ENCODE data around the gene DPP6. TPM values are rescaled to one million over a fixed set of nuclear protein-coding genes. Genes with fewer than 3 reads are reported as not detected.

Gene DPP6
- total RNA-seq, 1 donor from 2014 or later: not detected

DNA sequence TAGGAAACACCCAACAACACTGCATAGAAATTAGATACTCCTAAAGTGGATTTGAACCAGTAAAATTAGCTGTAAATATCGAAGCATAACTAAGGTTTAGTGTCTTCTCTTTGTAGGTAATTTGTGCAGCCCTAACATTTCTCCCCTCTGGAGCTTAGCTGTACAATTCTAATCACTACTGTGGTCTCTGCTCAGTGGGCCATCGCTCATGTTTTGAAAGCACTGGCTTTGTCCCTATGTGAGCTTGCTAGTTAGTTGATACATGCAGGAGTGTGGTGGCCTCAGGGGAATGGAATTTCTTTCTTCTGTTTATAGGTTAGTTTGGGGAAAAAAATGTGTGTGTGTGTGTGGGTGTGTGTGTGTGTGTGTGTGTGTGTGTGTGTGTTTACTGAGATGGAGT is 373.1 kb downstream of the DPP6 start:
- Mint-ChIP-seq H3K4me1 (ENCODE audit: low read depth, unreplicated experiment) (no peaks in the 10 kb centered on the region), H3K27me3 (ENCODE audit: unreplicated experiment) (no peaks in the 10 kb centered on the region), H3K9me3 (ENCODE audit: unreplicated experiment) (peaks cover 13% of the 10 kb centered on the region), H3K4me3 (ENCODE audit: unreplicated experiment) (no peak overlapping the region), H3K36me3 (ENCODE audit: unreplicated experiment) (no peaks in the 10 kb centered on the region), H3K27ac (ENCODE audit: unreplicated experiment) (no peak overlapping the region)
- DNase-seq: no peak
- TF ChIP-seq, protein P1, sequence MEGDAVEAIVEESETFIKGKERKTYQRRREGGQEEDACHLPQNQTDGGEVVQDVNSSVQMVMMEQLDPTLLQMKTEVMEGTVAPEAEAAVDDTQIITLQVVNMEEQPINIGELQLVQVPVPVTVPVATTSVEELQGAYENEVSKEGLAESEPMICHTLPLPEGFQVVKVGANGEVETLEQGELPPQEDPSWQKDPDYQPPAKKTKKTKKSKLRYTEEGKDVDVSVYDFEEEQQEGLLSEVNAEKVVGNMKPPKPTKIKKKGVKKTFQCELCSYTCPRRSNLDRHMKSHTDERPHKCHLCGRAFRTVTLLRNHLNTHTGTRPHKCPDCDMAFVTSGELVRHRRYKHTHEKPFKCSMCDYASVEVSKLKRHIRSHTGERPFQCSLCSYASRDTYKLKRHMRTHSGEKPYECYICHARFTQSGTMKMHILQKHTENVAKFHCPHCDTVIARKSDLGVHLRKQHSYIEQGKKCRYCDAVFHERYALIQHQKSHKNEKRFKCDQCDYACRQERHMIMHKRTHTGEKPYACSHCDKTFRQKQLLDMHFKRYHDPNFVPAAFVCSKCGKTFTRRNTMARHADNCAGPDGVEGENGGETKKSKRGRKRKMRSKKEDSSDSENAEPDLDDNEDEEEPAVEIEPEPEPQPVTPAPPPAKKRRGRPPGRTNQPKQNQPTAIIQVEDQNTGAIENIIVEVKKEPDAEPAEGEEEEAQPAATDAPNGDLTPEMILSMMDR (IDR thresholded peaks at IDR 0.05; ENCODE audit: partially characterized antibody, unreplicated experiment): no peak

DNA sequence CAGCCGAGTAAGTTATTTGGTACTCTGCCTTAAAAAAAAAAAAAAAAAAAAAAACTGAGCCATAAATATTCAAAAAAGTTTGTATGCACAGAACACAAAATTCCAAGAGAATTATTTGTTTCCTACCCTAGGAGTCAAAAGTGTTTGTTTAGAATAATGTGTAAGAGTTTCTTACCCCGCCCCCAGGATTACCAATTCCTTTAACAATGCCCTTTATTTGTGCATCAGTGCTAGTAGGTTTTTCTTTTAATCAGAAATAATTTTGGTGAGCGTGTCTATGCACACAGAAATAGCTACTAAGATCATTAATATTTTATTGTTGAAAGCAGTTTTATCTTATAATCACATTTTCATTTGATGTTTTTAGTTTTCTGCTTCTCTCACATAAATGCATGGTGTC is 374.6 kb downstream of the DPP6 start:
- Mint-ChIP-seq H3K27me3 (ENCODE audit: unreplicated experiment) (no peaks in the 10 kb centered on the region), H3K9me3 (ENCODE audit: unreplicated experiment) (peaks cover 12% of the 10 kb centered on the region), H3K4me3 (ENCODE audit: unreplicated experiment) (no peak overlapping the region), H3K27ac (ENCODE audit: unreplicated experiment) (no peak overlapping the region), H3K36me3 (ENCODE audit: unreplicated experiment) (peaks cover 1% of the 10 kb centered on the region), H3K4me1 (ENCODE audit: low read depth, unreplicated experiment) (no peaks in the 10 kb centered on the region)
- TF ChIP-seq, protein P1 (IDR thresholded peaks at IDR 0.05; ENCODE audit: partially characterized antibody, unreplicated experiment): no peak
- DNase-seq: no peak

DNA sequence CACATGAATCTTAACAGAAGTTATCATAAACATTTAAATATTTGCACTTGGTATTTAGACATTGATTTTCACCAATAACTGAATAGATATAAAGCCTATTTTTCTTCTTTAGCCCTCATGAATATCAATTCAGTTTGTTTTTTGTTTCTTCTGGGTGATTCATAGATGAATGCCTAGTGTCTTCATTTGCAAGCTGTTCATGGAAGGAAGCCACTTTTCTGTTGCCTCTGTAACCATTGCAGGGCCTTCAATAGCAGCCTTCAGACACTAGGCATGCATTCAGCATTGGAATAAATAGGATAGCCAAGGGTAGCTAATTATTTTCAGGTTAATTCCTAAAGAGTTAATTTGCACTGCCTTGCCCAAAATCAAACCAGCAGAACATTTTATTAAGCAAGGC is 375.3 kb downstream of the DPP6 start:
- H3K27ac Mint-ChIP-seq (ENCODE audit: unreplicated experiment): no peak overlapping the region
- no peaks in the 10 kb centered on the region for H3K27me3 Mint-ChIP-seq (ENCODE audit: unreplicated experiment)
- no peaks in the 10 kb centered on the region for H3K4me1 Mint-ChIP-seq (ENCODE audit: low read depth, unreplicated experiment)
- TF ChIP-seq, protein P1 (IDR thresholded peaks at IDR 0.05; ENCODE audit: partially characterized antibody, unreplicated experiment): no peak
- H3K36me3 Mint-ChIP-seq (ENCODE audit: unreplicated experiment): peaks cover 5% of the 10 kb centered on the region
- no peak for DNase-seq
- H3K9me3 Mint-ChIP-seq (ENCODE audit: unreplicated experiment): peaks cover 15% of the 10 kb centered on the region
- no peak overlapping the region for H3K4me3 Mint-ChIP-seq (ENCODE audit: unreplicated experiment)

DNA sequence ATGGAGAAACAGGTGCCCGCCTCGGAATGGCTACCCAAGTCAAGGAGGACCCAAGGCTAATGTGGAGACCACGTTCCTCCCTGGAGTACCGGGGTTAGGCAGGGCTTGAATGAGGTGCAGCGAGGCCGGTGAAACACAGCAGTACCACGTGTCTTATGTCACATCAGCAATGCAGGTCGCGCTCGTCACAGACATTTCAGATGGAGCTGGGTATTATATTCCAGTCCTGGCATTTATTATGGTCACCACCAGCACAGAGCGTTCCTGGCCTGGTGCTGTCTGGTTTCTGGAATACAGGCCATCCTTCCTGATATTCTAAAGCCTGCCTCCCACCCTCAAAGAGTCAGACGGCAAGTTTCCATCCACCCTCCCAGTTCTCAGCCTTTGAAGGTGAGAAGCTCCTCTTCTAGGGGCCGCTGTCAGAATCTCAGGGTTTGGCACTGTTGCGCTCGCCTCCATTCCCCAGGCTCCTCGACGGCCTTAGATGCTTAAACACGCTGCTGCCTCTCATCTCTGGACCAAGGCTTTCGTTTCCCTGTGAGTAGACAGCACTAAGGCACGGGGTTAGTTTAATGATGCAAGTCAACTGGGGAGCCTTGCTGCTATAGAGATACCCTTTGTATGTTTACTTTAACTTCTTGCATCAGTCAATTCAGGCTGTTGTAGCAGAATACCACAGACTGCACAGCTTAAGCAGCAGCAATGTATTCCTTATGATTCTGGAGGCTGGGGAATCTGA is 377.6 kb downstream of the DPP6 start:
- Mint-ChIP-seq H3K27me3 (ENCODE audit: unreplicated experiment) (no peaks in the 10 kb centered on the region), H3K4me1 (ENCODE audit: low read depth, unreplicated experiment) (no peaks in the 10 kb centered on the region), H3K36me3 (ENCODE audit: unreplicated experiment) (peaks cover 5% of the 10 kb centered on the region), H3K9me3 (ENCODE audit: unreplicated experiment) (peaks cover 14% of the 10 kb centered on the region), H3K27ac (ENCODE audit: unreplicated experiment) (no peak overlapping the region), H3K4me3 (ENCODE audit: unreplicated experiment) (no peak overlapping the region)
- TF ChIP-seq, protein P1 (IDR thresholded peaks at IDR 0.05; ENCODE audit: partially characterized antibody, unreplicated experiment): no peak
- no peak for DNase-seq

DNA sequence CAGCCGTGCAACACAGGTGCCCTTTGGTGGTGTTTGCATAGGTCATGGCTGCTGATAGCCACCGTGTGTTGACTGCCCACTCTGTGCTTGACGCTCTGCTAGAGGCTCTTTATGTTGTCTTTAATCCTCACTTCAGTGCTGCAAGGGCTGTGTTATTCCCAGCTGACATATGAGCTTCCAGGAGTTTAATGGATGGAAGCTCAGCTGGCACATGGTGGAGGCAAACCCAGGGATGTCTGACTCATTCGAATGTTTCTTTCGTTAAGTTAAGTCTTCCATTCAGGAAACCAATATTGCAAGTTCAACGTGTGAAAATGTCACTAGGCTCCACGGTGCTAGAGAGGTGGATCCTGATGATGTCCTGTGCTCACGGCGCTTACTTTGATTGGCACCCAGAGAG is 378.4 kb downstream of the DPP6 start:
- Mint-ChIP-seq H3K4me3 (ENCODE audit: unreplicated experiment) (no peak overlapping the region), H3K36me3 (ENCODE audit: unreplicated experiment) (peaks cover 5% of the 10 kb centered on the region), H3K4me1 (ENCODE audit: low read depth, unreplicated experiment) (no peaks in the 10 kb centered on the region), H3K27me3 (ENCODE audit: unreplicated experiment) (no peaks in the 10 kb centered on the region), H3K27ac (ENCODE audit: unreplicated experiment) (no peak overlapping the region), H3K9me3 (ENCODE audit: unreplicated experiment) (peaks cover 14% of the 10 kb centered on the region)
- DNase-seq: no peak
- TF ChIP-seq, protein P1 (IDR thresholded peaks at IDR 0.05; ENCODE audit: partially characterized antibody, unreplicated experiment): no peak

All from glutamatergic neuron (in vitro differentiated cells).